ENCODE data around the gene SDF2L1.

SDF2L1 gene

GRCh38 chr22:21621025-21621424 lies 21.1 kb upstream of the SDF2L1 start:
- Mint-ChIP-seq H3K27ac (no peak overlapping the region), H3K36me3 (ENCODE audit: low read depth) (peaks cover 22% of the 10 kb centered on the region), H3K9me3 (no peaks in the 10 kb centered on the region), H3K4me3 (no peak overlapping the region), H3K27me3 (ENCODE audit: low read depth) (no peaks in the 10 kb centered on the region), H3K4me1 (peaks cover 29% of the 10 kb centered on the region)
- TF ChIP-seq CTCF (IDR thresholded peaks at IDR 0.05; ENCODE audit: unreplicated experiment in 3 of 3) = no peak

GRCh38 chr22:21622011-21622918 lies 19.8 kb upstream of the SDF2L1 start:
- Mint-ChIP-seq H3K9me3 (no peaks in the 10 kb centered on the region), H3K27ac (peak overlapping the region in 2 of 3 experiments; percentile 48 to 65), H3K36me3 (ENCODE audit: low read depth) (peaks cover 20% of the 10 kb centered on the region), H3K4me1 (peaks cover 38% of the 10 kb centered on the region), H3K4me3 (peak overlapping the region in 1 of 3 experiments; percentile 8), H3K27me3 (ENCODE audit: low read depth) (no peaks in the 10 kb centered on the region)
- no peak for TF ChIP-seq CTCF (IDR thresholded peaks at IDR 0.05; ENCODE audit: unreplicated experiment in 3 of 3)

GRCh38 chr22:21622919-21623647 lies 19.0 kb upstream of the SDF2L1 start:
- TF ChIP-seq CTCF (IDR thresholded peaks at IDR 0.05; ENCODE audit: unreplicated experiment in 3 of 3) = no peak
- Mint-ChIP-seq H3K4me1 (peaks cover 42% of the 10 kb centered on the region), H3K27ac (peak overlapping the region in 2 of 3 experiments; percentile 48 to 65), H3K4me3 (peak overlapping the region in 1 of 3 experiments; percentile 8), H3K9me3 (no peaks in the 10 kb centered on the region), H3K36me3 (ENCODE audit: low read depth) (peaks cover 21% of the 10 kb centered on the region), H3K27me3 (ENCODE audit: low read depth) (no peaks in the 10 kb centered on the region)

- peak overlapping the region in 1 of 3 experiments; percentile 41 for H3K27ac Mint-ChIP-seq
- H3K4me3 Mint-ChIP-seq = no peak overlapping the region
- peaks cover 23% of the 10 kb centered on the region for H3K36me3 Mint-ChIP-seq (ENCODE audit: low read depth)
- no peaks in the 10 kb centered on the region for H3K27me3 Mint-ChIP-seq (ENCODE audit: low read depth)
- no peaks in the 10 kb centered on the region for H3K9me3 Mint-ChIP-seq
- H3K4me1 Mint-ChIP-seq = peaks cover 44% of the 10 kb centered on the region
- no peak for TF ChIP-seq CTCF (IDR thresholded peaks at IDR 0.05; ENCODE audit: unreplicated experiment in 3 of 3)
Measured at GRCh38 chr22:21623648-21623970, 18.5 kb upstream of the SDF2L1 start.

- H3K9me3 Mint-ChIP-seq = no peaks in the 10 kb centered on the region
- no peaks in the 10 kb centered on the region for H3K27me3 Mint-ChIP-seq (ENCODE audit: low read depth)
- H3K27ac Mint-ChIP-seq = peak overlapping the region in 2 of 3 experiments; percentile 24 to 41
- H3K4me1 Mint-ChIP-seq = peaks cover 44% of the 10 kb centered on the region
- peaks cover 23% of the 10 kb centered on the region for H3K36me3 Mint-ChIP-seq (ENCODE audit: low read depth)
- no peak overlapping the region for H3K4me3 Mint-ChIP-seq
- peak; percentile 14 to 48 (median 22) for TF ChIP-seq CTCF (IDR thresholded peaks at IDR 0.05; ENCODE audit: unreplicated experiment in 3 of 3)
Measured at GRCh38 chr22:21624120-21624879, 17.8 kb upstream of the SDF2L1 start.

Measured in nephron (organoid).